ENCODE results near the gene ITGB2.

ITGB2 gene

DNA sequence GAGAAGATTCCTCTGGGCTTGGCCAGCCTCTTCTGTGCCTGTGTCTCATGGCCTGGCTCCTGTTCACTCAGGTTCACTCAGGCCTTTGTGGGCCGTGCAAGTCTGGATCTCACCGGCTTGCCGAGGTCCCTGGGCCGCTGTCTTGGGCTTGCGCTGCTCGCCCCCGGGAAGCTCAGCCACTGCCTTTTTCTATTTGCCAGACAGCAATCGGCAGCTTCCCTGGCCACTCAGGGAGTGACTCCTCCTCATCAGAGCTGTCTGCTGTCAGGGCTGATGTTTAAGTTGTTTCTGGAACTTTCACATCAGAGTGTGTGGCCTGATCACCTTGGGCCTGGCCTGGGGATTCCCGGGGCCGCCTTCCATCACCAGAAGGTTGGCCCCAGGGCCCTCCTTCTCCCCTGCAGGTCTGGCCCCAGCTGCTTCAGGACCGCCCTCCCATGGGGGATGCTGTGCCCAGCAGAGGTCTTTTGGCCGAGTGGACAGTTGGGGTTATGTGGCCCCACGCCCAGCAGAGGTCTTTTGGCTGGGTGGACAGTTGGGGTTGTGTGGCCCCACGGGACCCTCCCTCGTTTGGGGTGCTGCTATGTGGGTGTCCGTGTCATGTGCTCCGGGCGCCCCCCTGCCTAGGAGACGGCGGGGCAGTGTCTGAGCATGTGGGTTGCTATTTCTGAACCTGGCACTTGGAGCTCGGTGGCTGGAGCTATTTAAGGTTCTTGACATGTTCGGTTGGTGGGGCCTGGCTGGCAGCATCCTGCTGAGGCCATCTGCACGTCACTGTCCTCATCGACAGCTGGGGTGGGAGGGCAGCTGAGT lies 31.6 kb upstream of the ITGB2 start:
- TF ChIP-seq JUND (IDR thresholded peaks at IDR 0.05; ENCODE audit: low read depth), result no peak
- in situ Hi-C loops (cut with HindIII; ENCODE audit: low pct_unique_long_range_greater_than_20kb, low sequenced_read_pairs), result no loop called here
- no peak for DNase-seq (ENCODE audit: low read depth in 1 of 2, low spot score in 1 of 2)

DNA sequence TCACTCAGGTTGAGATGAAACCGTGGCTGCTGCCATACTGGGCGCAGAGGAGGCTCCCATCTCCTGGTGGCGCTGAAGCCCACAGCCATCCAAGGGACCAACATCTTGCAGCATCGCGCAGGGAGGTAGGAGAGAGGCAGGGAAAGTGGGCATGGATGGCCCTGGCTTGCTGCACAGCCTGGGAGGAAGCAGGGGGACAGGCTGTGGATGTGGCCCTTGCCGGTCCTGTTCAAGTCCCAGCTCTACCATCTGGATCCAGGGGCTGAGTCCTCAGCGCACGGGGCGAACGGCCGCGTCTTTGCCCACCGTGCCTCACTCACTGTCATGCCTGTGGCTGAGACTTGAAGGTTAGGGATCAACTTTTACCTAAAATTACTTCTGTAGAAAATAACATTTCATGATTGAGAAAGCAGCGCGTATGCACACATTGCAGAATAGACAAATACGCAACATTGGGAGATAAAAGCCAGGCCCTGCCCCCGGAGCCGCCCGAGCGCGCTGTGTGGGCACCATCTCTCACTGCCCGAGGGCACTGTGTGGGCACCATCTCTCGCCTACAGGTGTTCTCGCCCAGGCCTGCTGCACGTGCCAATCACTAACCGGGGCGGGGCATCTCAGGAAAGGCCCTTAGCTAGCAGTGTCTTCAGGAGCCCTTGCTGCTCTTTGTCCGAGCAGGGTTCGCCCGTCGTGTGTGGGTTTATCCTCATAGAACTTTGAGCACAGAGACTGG lies 30.7 kb upstream of the ITGB2 start:
- DNase-seq (ENCODE audit: low read depth in 1 of 2, low spot score in 1 of 2), result no peak
- in situ Hi-C loops (cut with HindIII; ENCODE audit: low pct_unique_long_range_greater_than_20kb, low sequenced_read_pairs), result no loop called here
- no peak for TF ChIP-seq JUND (IDR thresholded peaks at IDR 0.05; ENCODE audit: low read depth)

DNA sequence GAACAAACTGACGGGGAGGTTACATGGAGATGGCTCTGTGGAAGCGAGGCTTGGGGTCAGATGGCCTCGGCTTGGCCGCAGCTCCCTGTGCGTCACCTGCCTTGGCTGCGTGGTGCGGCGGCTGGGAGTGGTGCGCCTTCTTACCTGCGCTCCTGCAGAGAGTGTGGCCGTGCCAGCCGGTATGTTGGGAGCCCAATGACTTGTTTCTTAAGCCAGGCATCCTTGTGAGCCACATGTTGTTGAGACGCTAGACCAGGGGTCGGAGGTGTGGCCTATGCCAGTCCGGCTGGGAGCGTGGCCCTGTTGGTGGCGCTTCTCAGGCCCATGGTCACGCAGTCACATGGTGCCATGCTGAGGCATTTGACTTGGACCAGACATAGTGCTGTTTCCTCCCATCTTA lies 29.7 kb upstream of the ITGB2 start:
- no peak for TF ChIP-seq JUND (IDR thresholded peaks at IDR 0.05; ENCODE audit: low read depth)
- in situ Hi-C loops (cut with HindIII; ENCODE audit: low pct_unique_long_range_greater_than_20kb, low sequenced_read_pairs), result no loop called here
- no peak for DNase-seq (ENCODE audit: low read depth in 1 of 2, low spot score in 1 of 2)

DNA sequence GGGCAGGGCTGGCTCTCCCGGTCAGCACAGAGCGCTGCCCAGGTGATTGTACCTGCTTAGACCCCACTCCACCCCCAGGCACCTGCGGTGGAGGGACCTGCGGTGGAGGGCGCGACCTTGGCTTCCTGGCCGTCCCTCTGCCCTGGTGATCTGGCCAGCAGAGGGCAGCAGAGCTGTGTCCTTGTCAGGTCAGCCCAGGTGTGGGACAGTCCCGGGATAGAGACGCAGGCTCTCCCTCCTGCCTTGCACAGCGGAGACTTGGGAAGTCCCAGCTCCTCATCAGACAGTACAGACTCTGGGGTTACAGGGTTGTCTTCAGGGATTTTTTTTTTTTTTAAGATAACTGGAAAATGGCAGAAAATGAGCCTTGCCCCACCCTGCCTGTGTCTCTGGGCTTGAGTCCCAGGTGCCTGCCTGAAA lies 29.1 kb upstream of the ITGB2 start:
- in situ Hi-C loops (cut with HindIII; ENCODE audit: low pct_unique_long_range_greater_than_20kb, low sequenced_read_pairs), result no loop called here
- peak; percentile 82 to 96 for DNase-seq (ENCODE audit: low read depth in 1 of 2, low spot score in 1 of 2)
- TF ChIP-seq JUND (IDR thresholded peaks at IDR 0.05; ENCODE audit: low read depth), result no peak

DNA sequence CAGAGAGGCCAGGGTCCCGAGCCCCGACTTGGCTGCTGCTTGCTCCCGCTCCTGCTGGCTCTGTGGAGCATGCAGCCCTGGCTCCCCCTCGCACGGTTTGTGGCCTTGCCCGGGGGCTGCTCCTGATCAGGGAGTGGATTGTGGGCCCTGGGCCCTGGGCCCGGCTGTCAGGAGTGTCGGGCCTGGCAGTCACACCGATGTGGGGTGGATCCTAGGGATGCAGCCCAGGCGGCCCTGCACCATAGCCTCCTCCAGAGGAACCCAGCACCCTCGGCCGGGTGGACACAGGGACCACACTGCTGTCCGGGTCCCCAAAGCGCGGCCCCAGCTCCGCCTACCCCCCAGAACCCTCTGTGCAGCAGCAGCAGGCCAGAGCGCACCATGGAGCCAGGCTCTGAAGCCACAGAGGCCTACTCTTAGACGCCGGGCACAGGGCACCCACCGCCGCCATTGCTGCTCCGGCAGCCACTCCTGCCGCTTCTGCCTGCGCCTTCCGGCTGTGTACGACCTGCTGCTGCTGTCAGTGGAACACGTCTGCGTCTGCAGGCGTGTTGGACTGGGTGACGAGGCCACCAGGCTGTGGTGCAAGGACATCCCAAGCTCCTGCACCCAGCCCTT lies 28.6 kb upstream of the ITGB2 start:
- DNase-seq (ENCODE audit: low read depth in 1 of 2, low spot score in 1 of 2), result no peak
- in situ Hi-C loops (cut with HindIII; ENCODE audit: low pct_unique_long_range_greater_than_20kb, low sequenced_read_pairs), result no loop called here

DNA sequence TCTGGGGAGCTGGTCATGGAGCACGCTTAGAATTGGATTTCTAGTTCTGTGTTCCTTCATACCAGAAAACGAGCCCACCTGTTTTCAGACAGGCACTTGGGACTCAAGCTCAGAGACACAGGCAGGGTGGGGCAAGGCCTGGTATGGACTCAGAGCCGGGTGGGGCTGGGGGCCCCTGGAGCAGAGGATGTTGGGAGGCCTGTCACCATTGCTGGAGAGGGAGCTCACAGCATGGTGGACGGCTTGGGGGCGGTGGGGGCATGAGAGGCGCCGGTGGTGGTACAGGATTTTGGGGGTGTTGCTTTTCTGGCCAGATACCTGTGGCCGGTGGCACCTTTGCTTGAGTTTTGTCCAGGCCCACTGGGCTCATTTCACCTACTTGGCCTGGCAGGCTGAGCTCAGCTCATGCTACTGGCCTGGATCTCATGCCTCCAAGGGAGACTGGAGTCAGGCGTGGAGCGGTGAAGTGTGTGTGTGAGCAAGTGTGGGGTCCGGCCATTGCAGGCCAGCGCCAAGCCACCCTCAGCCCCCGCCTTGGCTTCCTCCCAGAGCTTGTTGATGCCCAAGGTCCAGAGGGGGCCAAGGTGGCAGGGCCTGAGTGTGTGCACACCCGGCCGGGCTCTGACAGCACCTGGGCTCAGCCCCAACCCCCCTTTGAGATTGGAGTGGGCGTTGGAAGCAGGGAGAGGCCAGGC lies 27.9 kb upstream of the ITGB2 start:
- in situ Hi-C loops (cut with HindIII; ENCODE audit: low pct_unique_long_range_greater_than_20kb, low sequenced_read_pairs), result no loop called here
- TF ChIP-seq JUND (IDR thresholded peaks at IDR 0.05; ENCODE audit: low read depth), result no peak
- no peak for DNase-seq (ENCODE audit: low read depth in 1 of 2, low spot score in 1 of 2)

More for the DNA sequence above, 28.6 kb upstream of the ITGB2 start:
- no peak for TF ChIP-seq JUND (IDR thresholded peaks at IDR 0.05; ENCODE audit: low read depth)

DNA sequence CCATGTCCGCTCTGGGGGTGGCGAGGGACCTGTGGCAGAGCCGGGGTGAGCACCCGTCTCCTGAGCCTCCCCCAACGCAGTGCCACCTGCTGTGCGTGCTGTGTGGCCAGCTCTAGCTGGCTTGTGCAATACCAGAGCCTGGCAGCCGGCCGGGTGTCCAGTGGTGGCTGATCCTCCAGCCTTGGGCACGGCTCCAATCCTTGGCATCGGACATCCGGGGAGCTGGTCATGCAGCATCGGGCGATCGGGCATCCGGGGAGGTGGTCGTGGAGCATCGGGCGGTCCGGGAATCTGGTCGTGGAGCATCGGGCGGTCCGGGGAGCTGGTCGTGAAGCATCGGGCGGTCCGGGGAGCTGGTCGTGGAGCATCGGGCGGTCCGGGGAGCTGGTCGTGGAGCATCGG lies 27.2 kb upstream of the ITGB2 start:
- no peak for TF ChIP-seq JUND (IDR thresholded peaks at IDR 0.05; ENCODE audit: low read depth)
- in situ Hi-C loops (cut with HindIII; ENCODE audit: low pct_unique_long_range_greater_than_20kb, low sequenced_read_pairs), result no loop called here
- DNase-seq (ENCODE audit: low read depth in 1 of 2, low spot score in 1 of 2), result no peak

DNA sequence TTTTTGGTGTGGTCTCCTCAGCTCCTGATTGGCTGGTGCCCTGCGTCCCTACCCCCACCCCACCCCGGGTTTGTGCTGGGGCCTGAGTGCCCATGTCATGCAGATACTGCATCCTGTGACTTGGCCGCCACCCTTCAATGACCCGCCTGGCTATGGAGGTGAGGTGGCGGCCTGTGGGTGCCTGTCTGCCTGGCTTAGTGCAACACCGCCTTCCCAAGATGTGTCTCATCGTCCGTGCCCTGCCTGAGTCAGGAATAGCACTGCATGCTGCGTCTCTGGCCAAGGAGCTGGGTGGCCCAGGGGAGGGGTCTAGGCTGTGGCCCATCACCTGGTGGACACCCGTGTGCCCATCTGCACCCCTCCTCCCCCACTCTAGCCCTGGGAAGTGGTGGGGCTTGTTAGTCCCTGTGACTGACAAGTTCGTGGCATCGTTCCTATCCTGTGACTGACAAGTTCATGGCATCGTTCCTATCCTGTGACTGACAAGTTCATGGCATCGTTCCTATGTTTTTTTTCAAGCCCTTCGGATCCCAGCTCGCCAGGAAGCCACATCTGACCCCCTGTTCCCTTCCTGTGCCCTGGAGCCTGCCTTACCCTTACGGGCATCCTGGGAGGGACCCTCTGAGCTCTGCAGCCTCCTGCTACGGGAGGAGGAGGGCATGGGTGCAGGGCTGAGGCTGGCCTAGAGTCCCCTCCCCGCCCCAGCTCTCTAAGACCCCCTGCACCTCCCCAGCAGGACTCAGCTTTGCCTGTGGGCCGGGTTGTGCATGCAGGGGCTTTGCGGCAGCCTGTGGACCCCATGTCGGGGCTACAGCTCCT lies 26.6 kb upstream of the ITGB2 start:
- no peak for DNase-seq (ENCODE audit: low read depth in 1 of 2, low spot score in 1 of 2)
- no peak for TF ChIP-seq JUND (IDR thresholded peaks at IDR 0.05; ENCODE audit: low read depth)
- in situ Hi-C loops (cut with HindIII; ENCODE audit: low pct_unique_long_range_greater_than_20kb, low sequenced_read_pairs), result no loop called here

DNA sequence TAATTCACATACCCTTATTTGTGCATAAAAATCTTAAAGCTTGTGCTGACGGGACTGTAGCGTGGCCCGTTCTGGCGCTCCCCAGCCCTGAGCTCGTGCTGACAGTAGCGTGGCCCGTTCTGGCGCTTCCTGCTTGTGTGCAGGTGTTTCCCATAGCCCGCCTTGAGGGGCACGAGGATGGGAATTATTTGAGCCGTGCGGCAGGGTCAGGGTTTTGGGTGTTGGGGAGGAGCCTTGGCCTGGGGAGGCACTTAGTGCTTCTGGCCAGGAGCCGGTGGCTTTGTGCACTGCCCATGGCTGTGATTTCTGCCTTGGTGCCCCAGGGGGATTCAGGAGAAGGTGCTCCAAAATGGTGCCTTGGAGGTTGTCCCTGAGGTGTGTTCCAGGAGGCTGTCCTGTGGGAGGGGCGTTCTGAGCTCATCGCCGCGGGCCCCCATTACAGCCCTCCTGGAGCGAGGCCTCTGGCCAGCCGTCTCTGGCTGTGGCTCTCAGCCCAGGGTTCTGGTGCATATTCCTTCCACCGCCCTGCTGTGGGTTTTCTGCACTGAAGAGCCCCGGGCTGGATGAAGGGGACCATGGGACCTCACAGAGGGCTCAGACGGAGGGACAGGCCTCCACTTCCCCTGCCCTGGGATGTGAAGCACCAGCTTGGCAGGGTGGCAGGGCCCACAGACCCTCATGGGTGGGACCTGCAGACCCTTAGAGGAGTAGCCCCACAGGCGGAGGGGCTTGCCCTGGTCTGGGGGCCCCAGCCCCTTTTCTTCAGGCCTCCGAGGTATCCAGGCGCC lies 25.7 kb upstream of the ITGB2 start:
- no peak for DNase-seq (ENCODE audit: low read depth in 1 of 2, low spot score in 1 of 2)
- TF ChIP-seq JUND (IDR thresholded peaks at IDR 0.05; ENCODE audit: low read depth), result no peak
- in situ Hi-C loops (cut with HindIII; ENCODE audit: low pct_unique_long_range_greater_than_20kb, low sequenced_read_pairs), result no loop called here

DNA sequence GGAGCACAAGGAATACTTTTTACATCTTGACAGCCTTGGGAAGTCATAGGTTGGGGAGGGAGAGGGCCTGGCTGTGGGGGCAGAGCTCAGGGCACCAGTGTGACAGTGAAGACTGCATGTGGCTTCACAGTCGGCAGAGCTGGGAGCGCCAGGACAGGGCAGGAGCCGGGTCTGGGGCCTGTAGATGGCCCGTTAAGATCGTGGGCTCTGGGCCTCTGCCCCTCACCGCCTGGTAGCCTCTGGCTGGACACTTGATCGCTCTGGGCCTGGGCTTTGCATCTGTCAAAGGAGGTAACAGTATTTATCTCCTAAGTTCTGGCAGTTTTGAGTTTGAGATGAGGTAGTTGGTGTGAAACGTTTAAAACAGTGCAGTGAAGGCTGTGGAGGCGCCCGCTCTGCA lies 23.9 kb upstream of the ITGB2 start:
- in situ Hi-C loops (cut with HindIII; ENCODE audit: low pct_unique_long_range_greater_than_20kb, low sequenced_read_pairs), result no loop called here
- DNase-seq (ENCODE audit: low read depth in 1 of 2, low spot score in 1 of 2), result no peak

More for the DNA sequence above, 23.9 kb upstream of the ITGB2 start:
- no peak for TF ChIP-seq JUND (IDR thresholded peaks at IDR 0.05; ENCODE audit: low read depth)
